Measurements from ENCODE around the gene WDR75. TPM values are rescaled to one million over a fixed set of nuclear protein-coding genes. Genes with fewer than 3 reads are reported as not detected.

WDR75 gene
- total and polyA plus RNA-seq, 2 of the 13 experiments (the other 11 are each of a cell fraction or from before 2014, with no cell fraction given) = 63.0 to 74.1 TPM

- TF ChIP-seq DPF2 (CRISPR knock-in tag; IDR thresholded peaks at IDR 0.05; ENCODE audit: borderline replicate concordance, low read depth) = no peak
- no peak for TF ChIP-seq YEATS2 (CRISPR knock-in tag; IDR thresholded peaks at IDR 0.05; ENCODE audit: borderline replicate concordance)
- no peak for TF ChIP-seq SNAPC4 (CRISPR knock-in tag; IDR thresholded peaks at IDR 0.05)
- TF ChIP-seq GTF2F1 (IDR thresholded peaks at IDR 0.05; ENCODE audit: low read length) = no peak
- no peak for TF ChIP-seq UBTF (CRISPR knock-in tag; IDR thresholded peaks at IDR 0.05)
- no peak for TF ChIP-seq RAD51 (IDR thresholded peaks at IDR 0.05; ENCODE audit: borderline replicate concordance)
- no peak for TF ChIP-seq PRMT3 (CRISPR knock-in tag; IDR thresholded peaks at IDR 0.05; ENCODE audit: borderline replicate concordance, low read depth)
- no peak for TF ChIP-seq ZSCAN12 (CRISPR knock-in tag; IDR thresholded peaks at IDR 0.05)
- no peak for TF ChIP-seq ZNF800 (CRISPR knock-in tag; IDR thresholded peaks at IDR 0.05)
- peak; percentile 42 for TF ChIP-seq ELF1 (CRISPR knock-in tag; IDR thresholded peaks at IDR 0.05)
- peak; percentile 53; the same call in 1 of the 2 replicates for TF ChIP-seq FOXO1 (CRISPR knock-in tag; IDR thresholded peaks at IDR 0.05)
- no peak for TF ChIP-seq ZSCAN20 (CRISPR knock-in tag; IDR thresholded peaks at IDR 0.05; ENCODE audit: borderline replicate concordance)
- TF ChIP-seq ZUFSP (CRISPR knock-in tag; IDR thresholded peaks at IDR 0.05; ENCODE audit: borderline replicate concordance) = no peak
- no peak; the same call in 1 of the 2 replicates for TF ChIP-seq YEATS4 (CRISPR knock-in tag; IDR thresholded peaks at IDR 0.05; ENCODE audit: borderline replicate concordance)
- no peak for TF ChIP-seq SKI (IDR thresholded peaks at IDR 0.05; ENCODE audit: partially characterized antibody)
- no peak for TF ChIP-seq NFE2L2 (IDR thresholded peaks at IDR 0.05; ENCODE audit: low read length)
- TF ChIP-seq ZBTB7A (CRISPR knock-in tag; IDR thresholded peaks at IDR 0.05) = no peak
- no peak for TF ChIP-seq ZNF570 (CRISPR knock-in tag; IDR thresholded peaks at IDR 0.05; ENCODE audit: borderline replicate concordance)
- TF ChIP-seq HOXA3 (CRISPR knock-in tag; IDR thresholded peaks at IDR 0.05) = no peak
These were observed 81.3 kb downstream of the WDR75 start (continued) for GRCh38 chr2:189522435-189523151.
